HG02678 (cell line): Measurements from ENCODE around the gene PHOX2A.
"Not testable (repeated sequence)": the region's sequence is repeated elsewhere in the genome, so short reads cannot be mapped to it uniquely, and the experiment has no call there.

Source experiments
- ATAC-seq: cut with Tn5 transposase; IDR thresholded peaks from one replicate; pipeline ENCODE4 v1.9.1; 2021; ENCODE audit warnings: mild to moderate bottlenecking, moderate library complexity; ENCODE audit not compliant: unreplicated experiment

The PHOX2A gene

GRCh38 chr11:72223615-72224563 is 20.1 kb downstream of the PHOX2A start:
- ATAC-seq: peak; percentile 56

- ATAC-seq: peak; percentile 74
Observed at GRCh38 chr11:72222907-72223614, 20.9 kb downstream of the PHOX2A start.

- ATAC-seq: no peak
Observed at GRCh38 chr11:72222106-72222891, 21.7 kb downstream of the PHOX2A start.

GRCh38 chr11:72221386-72222075 is 22.4 kb downstream of the PHOX2A start:
- ATAC-seq: no peak

- ATAC-seq: no peak
Observed at GRCh38 chr11:72220696-72221363, 23.1 kb downstream of the PHOX2A start.

GRCh38 chr11:72218251-72218745 is 25.7 kb downstream of the PHOX2A start:
- ATAC-seq: no peak

GRCh38 chr11:72217841-72218240 is 26.1 kb downstream of the PHOX2A start:
- ATAC-seq: no peak

- ATAC-seq: no peak
Observed at GRCh38 chr11:72216638-72217037, 27.3 kb downstream of the PHOX2A start, which contains the start of gene FOLR2. TSS of gene FOLR2 (plus strand) at chr11:72216794. CDS start at chr11:72218585, 1,791 bp downstream.

GRCh38 chr11:72209101-72209500 is 34.9 kb downstream of the PHOX2A start:
- ATAC-seq: no peak

- no peak for ATAC-seq
Observed at GRCh38 chr11:72208281-72208680, 35.7 kb downstream of the PHOX2A start.

GRCh38 chr11:72206794-72207193 is 37.2 kb downstream of the PHOX2A start:
- ATAC-seq: not testable (repeated sequence)

GRCh38 chr11:72204886-72205285 is 39.1 kb downstream of the PHOX2A start:
- ATAC-seq: no peak

- ATAC-seq: no peak
Observed at GRCh38 chr11:72203163-72203562, 40.8 kb downstream of the PHOX2A start.

- ATAC-seq: no peak
Observed at GRCh38 chr11:72202571-72202970, 41.4 kb downstream of the PHOX2A start.

- ATAC-seq: not testable (repeated sequence)
Observed at GRCh38 chr11:72201445-72201844, 42.5 kb downstream of the PHOX2A start.

GRCh38 chr11:72195518-72196270 is 48.3 kb downstream of the PHOX2A start:
- no peak for ATAC-seq

GRCh38 chr11:72191961-72192381 is 52.0 kb downstream of the PHOX2A start, which contains the start of gene FOLR1:
TSS of gene FOLR1 (plus strand) at chr11:72192140. CDS start at chr11:72192174, 34 bp downstream.
- ATAC-seq: no peak

- no peak for ATAC-seq
Observed at GRCh38 chr11:72190631-72191071, 53.3 kb downstream of the PHOX2A start.
